ENCODE data around the gene FMOD. TPM values are rescaled to one million over a fixed set of nuclear protein-coding genes. Genes with fewer than 3 reads are reported as not detected.

FMOD gene
- 1.4 and 1.9 TPM in 2 replicates for total RNA-seq

GRCh38 chr1:203351037-203351625, at the start of gene FMOD:
Gene FMOD, minus strand, starts transcription at chr1:203351122. Its CDS starts 2,852 bp downstream, at chr1:203348270.
- H3K27me3 Mint-ChIP-seq, result peaks cover 18% of the 10 kb centered on the region
- intact Hi-C loops (cut with micrococcal nuclease), result loop anchor here (5.0 kb wide), 1 partner anchor 61 kb away; no protein-coding TSS in a partner anchor
- no peak within 1 kb of the TSS for H3K4me3 Mint-ChIP-seq
- H3K36me3 Mint-ChIP-seq (ENCODE audit: low read depth), result no peaks in the 10 kb centered on the region
- no peak for DNase-seq
- H3K9me3 Mint-ChIP-seq, result peaks cover 4% of the 10 kb centered on the region
- peaks cover 6% of the 10 kb centered on the region for H3K4me1 Mint-ChIP-seq
- H3K27ac Mint-ChIP-seq, result peak within 1 kb of the TSS; percentile 61

GRCh38 chr1:203396595-203397194, 45.8 kb upstream of the FMOD start:
- Mint-ChIP-seq H3K27ac (no peak overlapping the region), H3K9me3 (no peaks in the 10 kb centered on the region), H3K4me3 (no peak overlapping the region), H3K36me3 (ENCODE audit: low read depth) (no peaks in the 10 kb centered on the region), H3K27me3 (peaks cover 28% of the 10 kb centered on the region), H3K4me1 (no peaks in the 10 kb centered on the region)
- intact Hi-C loops (cut with micrococcal nuclease), result no loop called here
- DNase-seq, result no peak

DNA sequence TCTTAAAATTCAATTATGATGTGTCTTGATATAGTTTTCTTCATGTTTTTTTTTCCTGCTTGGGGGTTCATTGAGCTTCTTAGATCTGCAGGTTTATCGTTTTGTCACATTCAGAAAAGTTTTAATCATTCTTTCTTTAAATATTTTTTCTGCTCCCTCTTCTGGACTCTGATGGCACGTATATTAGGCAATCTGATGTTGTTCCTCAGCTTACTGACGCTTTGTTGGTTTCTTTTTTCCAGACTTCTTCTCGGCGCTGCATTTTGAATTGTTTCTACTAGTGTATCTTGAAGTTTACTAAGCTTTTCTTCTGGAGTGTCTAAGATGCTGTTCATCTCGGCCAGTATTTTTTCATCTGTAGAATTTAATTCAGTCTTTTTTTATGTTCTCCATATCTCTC, 44.8 kb upstream of the FMOD start:
- H3K27ac Mint-ChIP-seq, result no peak overlapping the region
- H3K4me3 Mint-ChIP-seq, result no peak overlapping the region
- H3K4me1 Mint-ChIP-seq, result no peaks in the 10 kb centered on the region
- peaks cover 26% of the 10 kb centered on the region for H3K27me3 Mint-ChIP-seq
- DNase-seq, result no peak
- H3K9me3 Mint-ChIP-seq, result no peaks in the 10 kb centered on the region
- H3K36me3 Mint-ChIP-seq (ENCODE audit: low read depth), result no peaks in the 10 kb centered on the region
- intact Hi-C loops (cut with micrococcal nuclease), result no loop called here

DNA sequence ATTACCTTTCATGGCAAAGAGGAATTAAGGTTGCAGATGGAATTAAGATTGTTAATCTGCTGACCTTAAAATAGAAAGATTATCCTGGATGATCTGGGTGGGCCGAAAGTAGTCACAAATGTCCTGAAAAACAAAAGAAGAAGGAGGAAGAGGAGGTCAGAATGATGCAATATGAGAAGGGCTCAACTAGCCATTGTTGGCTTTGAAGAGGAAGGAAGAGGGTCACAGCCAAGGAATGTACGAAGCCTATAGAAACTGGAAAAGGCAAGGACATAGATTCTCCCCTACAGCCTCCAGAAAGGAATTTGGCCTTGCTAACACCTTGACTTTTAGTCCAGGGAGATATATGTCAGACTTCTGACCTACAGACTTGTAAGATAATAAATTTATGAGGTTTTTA, 39.4 kb upstream of the FMOD start:
- Mint-ChIP-seq H3K4me1 (no peaks in the 10 kb centered on the region), H3K4me3 (no peak overlapping the region), H3K27ac (no peak overlapping the region), H3K9me3 (no peaks in the 10 kb centered on the region), H3K36me3 (ENCODE audit: low read depth) (no peaks in the 10 kb centered on the region), H3K27me3 (peaks cover 29% of the 10 kb centered on the region)
- no peak for DNase-seq
- intact Hi-C loops (cut with micrococcal nuclease), result no loop called here

DNA sequence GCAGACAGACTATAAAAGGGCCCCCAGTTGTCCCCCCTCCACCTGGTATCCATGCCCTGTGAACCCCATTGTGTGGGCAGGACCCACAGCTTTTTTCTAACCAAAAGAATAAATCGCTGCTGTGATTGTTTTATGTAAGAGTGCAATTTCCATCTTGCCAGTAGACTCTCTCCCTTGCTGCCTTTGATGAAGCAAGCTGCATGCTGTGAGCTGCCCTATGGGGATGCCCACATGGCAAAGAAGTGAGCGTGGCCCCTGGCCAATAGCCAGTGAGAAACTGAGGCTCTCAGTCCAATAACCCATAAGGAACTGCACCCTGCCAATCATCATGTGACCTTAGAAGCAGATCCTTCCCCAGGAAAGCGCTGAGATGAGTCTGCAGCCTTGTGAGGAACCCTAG, 37.8 kb upstream of the FMOD start:
- Mint-ChIP-seq H3K4me1 (no peaks in the 10 kb centered on the region), H3K27ac (no peak overlapping the region), H3K36me3 (ENCODE audit: low read depth) (no peaks in the 10 kb centered on the region), H3K4me3 (no peak overlapping the region), H3K9me3 (no peaks in the 10 kb centered on the region), H3K27me3 (peaks cover 34% of the 10 kb centered on the region)
- intact Hi-C loops (cut with micrococcal nuclease), result no loop called here
- no peak for DNase-seq

DNA sequence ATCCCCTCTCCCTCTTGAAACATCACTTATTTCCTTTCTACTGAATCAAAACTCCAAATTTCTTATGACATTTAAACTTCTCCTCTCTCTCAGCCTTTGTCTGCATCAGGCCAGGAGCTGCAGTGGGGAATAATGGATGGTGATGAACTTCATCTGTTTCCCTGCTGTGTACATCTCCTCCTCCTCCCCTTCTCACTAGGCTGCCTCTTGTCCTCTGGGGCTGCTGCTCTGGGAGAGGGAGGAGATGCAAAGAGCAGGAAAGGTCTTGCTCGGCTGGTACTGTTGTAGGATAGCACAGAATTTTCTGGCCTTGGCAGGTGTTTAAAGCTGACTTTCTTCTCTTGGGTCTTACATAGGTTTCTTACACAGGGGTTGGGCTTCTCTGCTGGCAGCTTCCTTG, 31.1 kb upstream of the FMOD start:
- Mint-ChIP-seq H3K4me1 (no peaks in the 10 kb centered on the region), H3K27ac (no peak overlapping the region), H3K36me3 (ENCODE audit: low read depth) (no peaks in the 10 kb centered on the region), H3K27me3 (peaks cover 29% of the 10 kb centered on the region), H3K4me3 (no peak overlapping the region), H3K9me3 (no peaks in the 10 kb centered on the region)
- intact Hi-C loops (cut with micrococcal nuclease), result no loop called here
- DNase-seq, result no peak

DNA sequence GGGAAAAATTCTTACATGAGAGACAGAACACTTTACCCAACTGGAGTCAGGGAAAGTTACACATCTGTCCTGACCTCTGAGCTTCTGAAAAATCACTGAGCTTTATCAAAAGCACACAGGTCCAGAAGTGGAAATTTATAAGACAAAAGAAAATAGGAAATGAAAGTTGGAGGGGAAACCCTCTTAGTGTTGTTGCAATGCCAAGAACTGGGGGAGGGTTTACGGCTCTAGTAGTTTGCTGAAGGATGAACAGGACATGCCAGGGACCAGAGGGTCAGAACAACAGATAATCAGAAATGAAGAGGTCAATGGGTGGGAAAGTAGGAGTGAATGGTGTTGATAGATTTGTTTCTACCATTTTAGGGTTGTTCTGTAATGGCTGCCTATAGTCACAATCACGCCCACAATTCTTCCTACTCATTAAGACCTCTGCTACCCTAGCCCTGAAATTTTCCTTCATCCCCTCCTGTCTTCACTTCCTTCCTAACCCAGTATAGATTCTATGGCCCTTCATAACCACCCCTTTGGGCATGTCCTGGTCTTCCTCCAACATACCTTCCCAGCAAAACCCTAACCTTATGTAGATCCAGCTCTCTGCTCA, 30.3 kb upstream of the FMOD start:
- no peak for DNase-seq
- Mint-ChIP-seq H3K36me3 (ENCODE audit: low read depth) (no peaks in the 10 kb centered on the region), H3K27me3 (peaks cover 32% of the 10 kb centered on the region), H3K4me3 (no peak overlapping the region), H3K27ac (no peak overlapping the region), H3K4me1 (no peaks in the 10 kb centered on the region), H3K9me3 (no peaks in the 10 kb centered on the region)
- intact Hi-C loops (cut with micrococcal nuclease), result no loop called here

- no peaks in the 10 kb centered on the region for H3K9me3 Mint-ChIP-seq
- no peaks in the 10 kb centered on the region for H3K4me1 Mint-ChIP-seq
- no peak for DNase-seq
- H3K4me3 Mint-ChIP-seq, result no peak overlapping the region
- no peaks in the 10 kb centered on the region for H3K36me3 Mint-ChIP-seq (ENCODE audit: low read depth)
- intact Hi-C loops (cut with micrococcal nuclease), result no loop called here
- no peak overlapping the region for H3K27ac Mint-ChIP-seq
- H3K27me3 Mint-ChIP-seq, result peaks cover 31% of the 10 kb centered on the region
Observed at GRCh38 chr1:203380420-203381150, 29.7 kb upstream of the FMOD start.

DNA sequence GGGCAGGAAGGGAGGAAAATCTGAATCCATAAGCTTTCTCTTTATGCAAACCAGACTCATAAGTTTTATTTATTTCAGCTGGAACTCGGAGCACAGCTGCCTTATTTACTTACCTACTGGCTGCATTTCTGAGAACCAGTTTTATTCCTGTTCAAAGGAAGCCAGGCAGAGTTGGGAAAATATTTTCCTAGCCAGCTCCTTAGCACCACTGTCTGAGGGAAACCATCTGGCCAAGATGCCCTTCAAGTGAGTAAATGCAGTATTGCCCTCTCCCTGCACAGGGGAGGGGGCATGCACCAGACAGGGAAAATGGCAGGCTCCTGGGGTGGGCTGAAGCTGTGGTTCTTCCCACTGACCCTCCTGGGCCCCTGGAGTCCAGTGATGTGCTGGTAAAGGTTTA, 28.9 kb upstream of the FMOD start:
- no peak for DNase-seq
- Mint-ChIP-seq H3K27ac (no peak overlapping the region), H3K4me3 (no peak overlapping the region), H3K4me1 (no peaks in the 10 kb centered on the region), H3K27me3 (peaks cover 32% of the 10 kb centered on the region), H3K9me3 (no peaks in the 10 kb centered on the region), H3K36me3 (ENCODE audit: low read depth) (no peaks in the 10 kb centered on the region)
- intact Hi-C loops (cut with micrococcal nuclease), result no loop called here

DNA sequence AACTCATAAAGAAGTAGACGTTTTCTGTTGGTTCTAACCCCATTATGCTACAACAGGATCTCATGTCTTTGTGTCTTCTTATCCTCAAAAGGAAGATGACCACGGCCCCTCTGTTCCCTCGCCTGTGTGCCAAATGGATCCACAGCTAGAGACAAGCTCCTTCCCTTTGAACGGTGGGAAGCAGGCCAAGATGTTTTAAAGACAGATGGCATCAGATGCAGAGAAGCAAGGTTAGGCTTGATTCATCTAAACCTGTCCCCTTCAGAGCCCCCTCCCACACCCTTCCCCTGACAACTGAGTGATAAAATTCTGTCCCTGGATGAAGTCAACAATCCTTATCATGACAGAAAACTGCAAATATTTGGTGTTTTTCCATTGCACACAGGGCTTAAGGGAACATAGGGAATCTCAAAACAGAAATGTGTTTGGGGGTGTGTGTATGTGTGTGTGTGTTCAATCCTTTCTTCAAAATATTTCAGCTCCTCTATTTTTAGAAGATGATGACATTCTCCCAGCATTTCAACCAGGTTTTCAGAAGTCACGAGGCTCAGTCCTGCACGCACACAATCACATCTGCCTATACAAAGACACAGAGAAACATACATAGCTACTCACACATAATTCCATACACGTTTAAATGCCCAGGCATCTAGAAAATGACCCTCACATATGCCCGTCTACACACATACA, 27.8 kb upstream of the FMOD start:
- intact Hi-C loops (cut with micrococcal nuclease), result no loop called here
- Mint-ChIP-seq H3K36me3 (ENCODE audit: low read depth) (no peaks in the 10 kb centered on the region), H3K4me3 (no peak overlapping the region), H3K9me3 (no peaks in the 10 kb centered on the region), H3K27me3 (peaks cover 26% of the 10 kb centered on the region), H3K4me1 (no peaks in the 10 kb centered on the region), H3K27ac (no peak overlapping the region)
- no peak for DNase-seq

DNA sequence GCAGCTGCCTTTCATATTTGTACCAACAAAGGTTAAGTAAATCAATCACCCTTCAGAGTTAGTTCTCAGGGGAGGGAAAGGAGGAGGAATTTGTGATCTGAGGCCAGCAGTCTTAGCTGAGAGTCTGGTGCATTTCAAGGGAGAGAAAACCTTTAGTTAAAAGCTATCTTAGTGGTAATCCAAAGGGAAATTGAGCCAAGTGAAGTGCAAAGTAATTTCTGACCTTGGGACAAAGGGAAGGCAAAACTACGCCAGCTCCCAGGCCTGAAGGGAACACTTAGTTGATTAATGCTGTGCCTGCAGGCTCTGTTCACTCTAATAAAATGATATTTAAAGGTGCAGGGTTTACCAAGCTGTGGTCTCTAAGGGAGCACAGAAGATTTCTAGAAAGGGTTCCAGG, 23.1 kb upstream of the FMOD start:
- no peaks in the 10 kb centered on the region for H3K36me3 Mint-ChIP-seq (ENCODE audit: low read depth)
- H3K4me3 Mint-ChIP-seq, result no peak overlapping the region
- no peak overlapping the region for H3K27ac Mint-ChIP-seq
- no peaks in the 10 kb centered on the region for H3K9me3 Mint-ChIP-seq
- H3K4me1 Mint-ChIP-seq, result no peaks in the 10 kb centered on the region
- DNase-seq, result no peak
- intact Hi-C loops (cut with micrococcal nuclease), result no loop called here
- peaks cover 21% of the 10 kb centered on the region for H3K27me3 Mint-ChIP-seq

DNA sequence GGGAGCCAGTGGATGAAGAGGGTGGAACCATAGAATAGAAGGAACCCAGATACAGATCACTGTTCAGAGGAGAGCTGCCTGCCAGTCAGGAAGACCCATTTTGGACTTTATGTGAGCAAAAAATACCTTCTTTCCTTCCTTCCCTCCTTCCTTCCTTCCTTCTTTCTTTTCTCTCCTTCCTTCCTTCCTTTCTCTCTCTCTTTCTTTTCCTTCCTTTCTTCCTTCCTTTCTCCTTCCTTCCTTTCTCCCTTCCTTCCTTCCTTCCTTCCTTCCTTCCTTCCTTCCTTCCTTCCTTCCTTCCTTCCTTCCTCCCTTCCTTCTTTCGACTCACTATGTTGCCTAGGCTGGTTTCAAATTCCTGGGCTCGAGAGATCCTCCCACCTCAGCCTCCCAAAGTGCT, 22.1 kb upstream of the FMOD start:
- H3K36me3 Mint-ChIP-seq (ENCODE audit: low read depth), result no peaks in the 10 kb centered on the region
- no peaks in the 10 kb centered on the region for H3K4me1 Mint-ChIP-seq
- no peaks in the 10 kb centered on the region for H3K9me3 Mint-ChIP-seq
- peaks cover 18% of the 10 kb centered on the region for H3K27me3 Mint-ChIP-seq
- intact Hi-C loops (cut with micrococcal nuclease), result no loop called here
- no peak overlapping the region for H3K4me3 Mint-ChIP-seq
- DNase-seq, result no peak
- no peak overlapping the region for H3K27ac Mint-ChIP-seq

GRCh38 chr1:203371288-203371687, 20.4 kb upstream of the FMOD start:
- DNase-seq, result no peak
- peaks cover 17% of the 10 kb centered on the region for H3K27me3 Mint-ChIP-seq
- no peaks in the 10 kb centered on the region for H3K4me1 Mint-ChIP-seq
- H3K36me3 Mint-ChIP-seq (ENCODE audit: low read depth), result no peaks in the 10 kb centered on the region
- no peak overlapping the region for H3K27ac Mint-ChIP-seq
- H3K4me3 Mint-ChIP-seq, result no peak overlapping the region
- H3K9me3 Mint-ChIP-seq, result no peaks in the 10 kb centered on the region
- intact Hi-C loops (cut with micrococcal nuclease), result no loop called here

GRCh38 chr1:203369666-203370065, 18.7 kb upstream of the FMOD start:
- Mint-ChIP-seq H3K36me3 (ENCODE audit: low read depth) (no peaks in the 10 kb centered on the region), H3K9me3 (no peaks in the 10 kb centered on the region), H3K4me3 (no peak overlapping the region), H3K27me3 (peaks cover 25% of the 10 kb centered on the region), H3K27ac (no peak overlapping the region), H3K4me1 (no peaks in the 10 kb centered on the region)
- intact Hi-C loops (cut with micrococcal nuclease), result no loop called here
- DNase-seq, result no peak
